GM10248 (cell line): ENCODE data around the gene UGT1A10.
"Not testable (repeated sequence)": the region's sequence is repeated elsewhere in the genome, so short reads cannot be mapped to it uniquely, and the experiment has no call there.

Source experiments
- CTCF ChIA-PET: fragments of 300-600 bp; sonication (Branson Sonifier 250); formaldehyde crosslinking; extraction: SDS; loops from one replicate; lab custom pipeline; 2021; ENCODE audit warnings: antibody characterized with exemption; lab: Yijun Ruan, JAX
- POLR2A ChIA-PET: fragments of 350-650 bp; sonication (Branson Sonifier 250); formaldehyde crosslinking; extraction: SDS; loops from one replicate; lab custom pipeline; 2020; ENCODE audit warnings: antibody characterized with exemption; lab: Yijun Ruan, JAX
- DNase-seq: peaks from one replicate; pipeline ENCODE4 v3.0.0; 2012; ENCODE audit errors: extremely low spot score
- CTCF ChIP-seq: IDR thresholded peaks from 2 replicates; pipeline ENCODE4 v1.5.1; 2012; ENCODE audit warnings: mild to moderate bottlenecking, low read depth; ENCODE audit errors: extremely low read depth, missing control alignments, control extremely low read depth

Gene UGT1A10

DNA sequence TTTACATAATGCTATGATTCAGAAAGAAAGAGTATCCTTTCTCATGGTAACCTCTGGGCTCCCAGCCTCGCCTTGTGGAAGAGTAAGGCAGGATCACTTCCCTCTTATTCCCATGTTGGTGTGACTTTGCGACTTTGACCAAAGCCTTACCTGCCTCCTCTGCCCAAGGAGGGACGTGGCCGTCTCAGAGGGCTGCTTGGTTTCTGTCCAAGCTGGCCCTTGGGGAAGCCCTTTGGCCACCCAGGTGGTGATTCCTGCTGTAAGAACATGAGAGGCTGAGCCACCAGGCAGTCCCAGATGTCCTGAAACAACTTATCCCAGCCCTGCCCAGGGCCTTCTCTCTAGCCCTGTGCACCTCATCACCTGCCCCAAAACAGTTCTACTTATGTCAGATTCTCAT is 62.5 kb downstream of the UGT1A10 start:
- TF ChIP-seq CTCF = no peak
- ChIA-PET CTCF (no interaction called here), POLR2A (no interaction called here)
- no peak for DNase-seq

- TF ChIP-seq CTCF = no peak
- ChIA-PET CTCF (interaction anchor here (1.7 kb wide), 1 partner anchor 12 kb away, joined by 5 read pairs; no protein-coding TSS in a partner anchor), POLR2A (no interaction called here)
- no peak for DNase-seq
These were observed 63.3 kb downstream of the UGT1A10 start for GRCh38 chr2:233699424-233700027.

DNA sequence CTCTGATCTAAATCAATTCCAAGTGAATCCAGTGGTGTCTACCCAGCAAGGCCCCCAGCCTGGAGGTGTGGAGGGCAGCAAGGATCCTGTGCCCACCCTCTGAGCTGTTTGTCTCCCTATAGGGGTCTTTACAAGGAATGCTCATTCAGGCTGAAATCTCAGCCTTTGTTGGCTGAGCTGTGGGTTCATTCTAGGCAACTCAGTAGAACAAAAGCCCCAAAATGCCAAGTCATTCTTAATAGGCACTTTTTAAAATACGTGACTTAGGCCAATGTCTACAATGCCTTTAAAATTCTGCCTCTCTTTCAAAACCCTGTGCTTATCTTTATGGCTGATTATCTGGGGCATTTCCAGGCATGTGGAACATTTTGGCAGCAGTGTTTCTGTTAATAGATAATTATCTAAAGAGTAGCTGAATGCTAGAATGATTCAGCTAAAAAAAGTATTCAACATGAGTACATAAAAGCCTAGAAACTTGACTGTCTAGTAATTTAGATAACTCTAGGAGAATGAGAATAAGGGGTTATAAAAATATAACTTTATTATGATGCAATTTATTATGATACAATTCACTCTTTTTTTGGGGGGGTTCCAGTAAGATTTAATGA is 63.9 kb downstream of the UGT1A10 start:
- ChIA-PET POLR2A (no interaction called here), CTCF (interaction anchor here (1.7 kb wide), 1 partner anchor 11 kb away, joined by 5 read pairs; no protein-coding TSS in a partner anchor)
- DNase-seq = no peak
- no peak for TF ChIP-seq CTCF

GRCh38 chr2:233700842-233701241 is 64.6 kb downstream of the UGT1A10 start:
- POLR2A ChIA-PET, DNase-seq, CTCF ChIA-PET: not testable (repeated sequence)

DNA sequence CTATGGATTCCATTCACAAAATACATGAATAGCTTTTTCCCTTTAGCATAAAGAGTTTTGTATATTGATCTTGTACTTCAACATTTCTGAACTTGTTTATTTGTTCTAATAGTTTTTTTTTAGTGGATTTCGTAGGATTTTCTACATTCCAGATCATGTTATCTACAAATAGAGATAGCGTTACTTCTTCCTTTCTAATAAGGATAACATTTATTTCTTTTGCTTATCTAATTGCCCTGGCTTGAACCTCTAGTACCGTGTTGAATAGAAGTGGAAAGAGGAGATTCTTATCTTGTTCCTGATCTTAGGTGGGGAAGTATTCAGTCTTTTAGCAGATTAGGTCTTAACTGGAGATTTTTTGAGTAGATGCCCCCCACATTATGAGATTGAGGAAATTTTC is 66.0 kb downstream of the UGT1A10 start:
- no peak for TF ChIP-seq CTCF
- ChIA-PET POLR2A (no interaction called here), CTCF (interaction anchor here (1.0 kb wide), 1 partner anchor 10 kb away, joined by 3 read pairs; no protein-coding TSS in a partner anchor)
- DNase-seq = no peak

GRCh38 chr2:233705911-233706506 is 69.8 kb downstream of the UGT1A10 start:
- ChIA-PET POLR2A (no interaction called here), CTCF (interaction anchor here (1.0 to 1.5 kb wide), 2 partner anchors 10 to 11 kb away, joined by 3 read pairs; no protein-coding TSS in a partner anchor)
- TF ChIP-seq CTCF = no peak
- DNase-seq = no peak

DNA sequence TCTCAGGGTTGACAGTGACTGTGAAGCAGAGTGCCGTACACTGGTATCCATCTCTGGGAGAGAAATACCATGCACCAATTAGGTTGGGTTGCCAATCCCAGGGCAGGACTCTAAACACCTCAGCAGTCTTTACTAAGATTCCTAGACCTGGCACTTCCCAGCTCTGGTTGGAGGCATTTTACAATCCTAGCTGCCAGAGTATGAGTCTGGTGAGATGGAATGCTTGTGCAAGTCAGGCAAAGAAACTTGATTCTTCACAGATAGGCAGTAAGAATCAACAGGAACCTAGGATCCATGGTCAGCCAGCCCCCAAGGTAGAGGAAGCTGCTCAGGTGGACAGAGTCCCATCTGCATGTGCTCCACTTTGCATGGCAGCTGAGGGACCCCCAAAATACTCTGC is 70.5 kb downstream of the UGT1A10 start:
- CTCF ChIA-PET = interaction anchor here (1.0 to 1.5 kb wide), 2 partner anchors 9 to 11 kb away, joined by 3 read pairs; no protein-coding TSS in a partner anchor
- no peak for DNase-seq
- no peak for TF ChIP-seq CTCF
- POLR2A ChIA-PET = no interaction called here
